ENCODE data around the gene KRTAP12-4.
"Not testable (repeated sequence)": the region's sequence is repeated elsewhere in the genome, so short reads cannot be mapped to it uniquely, and the experiment has no call there.

KRTAP12-4 gene

GRCh38 chr21:44637018-44637850, 17.2 kb downstream of the KRTAP12-4 start, which contains the start of gene KRTAP10-10:
TSS of gene KRTAP10-10 (plus strand) at chr21:44637356. CDS start at chr21:44637418, 62 bp downstream.
- TF ChIP-seq CTCF (IDR thresholded peaks at IDR 0.05; ENCODE audit: unreplicated experiment in 3 of 3) = no peak
- Mint-ChIP-seq H3K27ac (no peak within 1 kb of the TSS), H3K36me3 (ENCODE audit: low read depth) (no peaks in the 10 kb centered on the region), H3K4me1 (no peaks in the 10 kb centered on the region), H3K9me3 (peaks cover 33% of the 10 kb centered on the region), H3K27me3 (ENCODE audit: low read depth) (peaks cover 18% of the 10 kb centered on the region), H3K4me3 (no peak within 1 kb of the TSS)

GRCh38 chr21:44636209-44637017, 18.0 kb downstream of the KRTAP12-4 start:
- Mint-ChIP-seq H3K4me1 (no peaks in the 10 kb centered on the region), H3K4me3 (no peak overlapping the region), H3K27me3 (ENCODE audit: low read depth) (peaks cover 18% of the 10 kb centered on the region), H3K36me3 (ENCODE audit: low read depth) (no peaks in the 10 kb centered on the region), H3K9me3 (peaks cover 36% of the 10 kb centered on the region), H3K27ac (no peak overlapping the region)
- TF ChIP-seq CTCF (IDR thresholded peaks at IDR 0.05; ENCODE audit: unreplicated experiment in 3 of 3) = no peak

- peaks cover 23% of the 10 kb centered on the region for H3K27me3 Mint-ChIP-seq (ENCODE audit: low read depth)
- H3K36me3 Mint-ChIP-seq (ENCODE audit: low read depth) = peaks cover 13% of the 10 kb centered on the region
- H3K4me1 Mint-ChIP-seq = no peaks in the 10 kb centered on the region
- no peak overlapping the region for H3K4me3 Mint-ChIP-seq
- no peak for TF ChIP-seq CTCF (IDR thresholded peaks at IDR 0.05; ENCODE audit: unreplicated experiment in 3 of 3)
- peaks cover 35% of the 10 kb centered on the region for H3K9me3 Mint-ChIP-seq
- no peak overlapping the region for H3K27ac Mint-ChIP-seq
These were observed 22.4 kb downstream of the KRTAP12-4 start for GRCh38 chr21:44632067-44632466.

GRCh38 chr21:44630440-44630839, 24.0 kb downstream of the KRTAP12-4 start:
- no peak for TF ChIP-seq CTCF (IDR thresholded peaks at IDR 0.05; ENCODE audit: unreplicated experiment in 3 of 3)
- Mint-ChIP-seq H3K36me3 (ENCODE audit: low read depth) (peaks cover 13% of the 10 kb centered on the region), H3K4me3 (no peak overlapping the region), H3K4me1 (no peaks in the 10 kb centered on the region), H3K9me3 (peaks cover 35% of the 10 kb centered on the region), H3K27me3 (ENCODE audit: low read depth) (peaks cover 30% of the 10 kb centered on the region), H3K27ac (no peak overlapping the region)

GRCh38 chr21:44628707-44629391, 25.6 kb downstream of the KRTAP12-4 start:
- Mint-ChIP-seq H3K4me3 (no peak overlapping the region), H3K27ac (no peak overlapping the region), H3K27me3 (ENCODE audit: low read depth) (peaks cover 26% of the 10 kb centered on the region), H3K9me3 (peaks cover 44% of the 10 kb centered on the region), H3K36me3 (ENCODE audit: low read depth) (peaks cover 20% of the 10 kb centered on the region), H3K4me1 (no peaks in the 10 kb centered on the region)
- no peak for TF ChIP-seq CTCF (IDR thresholded peaks at IDR 0.05; ENCODE audit: unreplicated experiment in 3 of 3)

- H3K4me1 Mint-ChIP-seq, H3K27ac Mint-ChIP-seq, H3K4me3 Mint-ChIP-seq: not testable (repeated sequence)
- H3K36me3 Mint-ChIP-seq (ENCODE audit: low read depth) = peaks cover 26% of the 10 kb centered on the region
- peaks cover 21% of the 10 kb centered on the region for H3K27me3 Mint-ChIP-seq (ENCODE audit: low read depth)
- peaks cover 49% of the 10 kb centered on the region for H3K9me3 Mint-ChIP-seq
These were observed 26.6 kb downstream of the KRTAP12-4 start for GRCh38 chr21:44627831-44628233.

GRCh38 chr21:44627181-44627822, 27.2 kb downstream of the KRTAP12-4 start:
- H3K4me3 Mint-ChIP-seq, H3K27ac Mint-ChIP-seq, H3K4me1 Mint-ChIP-seq: not testable (repeated sequence)
- Mint-ChIP-seq H3K27me3 (ENCODE audit: low read depth) (peaks cover 21% of the 10 kb centered on the region), H3K9me3 (peaks cover 51% of the 10 kb centered on the region), H3K36me3 (ENCODE audit: low read depth) (peaks cover 26% of the 10 kb centered on the region)

Data from nephron (organoid).